AG10803 (cell line): ENCODE measurements around the gene RUVBL1.
A peak's percentile ranks its signal among the peaks of the same experiment; 100 is the strongest.

Source experiments
- DNase-seq: peaks from one replicate; pipeline ENCODE4 v3.0.0; 2010; ENCODE audit warnings: low read depth
- H3K4me3 ChIP-seq: 2 replicates; pipeline ENCODE4 v1.5.1; 2011; ENCODE audit warnings: mild to moderate bottlenecking, low read length, control low read depth
- CTCF ChIP-seq: conservative IDR thresholded peaks from 2 replicates; pipeline ENCODE4 v1.5.1; 2011; ENCODE audit warnings: mild to moderate bottlenecking, low read length, control low read depth, inconsistent platforms

The RUVBL1 gene

GRCh38 chr3:128051459-128051836 is 72.2 kb downstream of the RUVBL1 start:
- no peak for DNase-seq
- peak overlapping the region; percentile 91 for H3K4me3 ChIP-seq
- TF ChIP-seq CTCF, result no peak

DNA sequence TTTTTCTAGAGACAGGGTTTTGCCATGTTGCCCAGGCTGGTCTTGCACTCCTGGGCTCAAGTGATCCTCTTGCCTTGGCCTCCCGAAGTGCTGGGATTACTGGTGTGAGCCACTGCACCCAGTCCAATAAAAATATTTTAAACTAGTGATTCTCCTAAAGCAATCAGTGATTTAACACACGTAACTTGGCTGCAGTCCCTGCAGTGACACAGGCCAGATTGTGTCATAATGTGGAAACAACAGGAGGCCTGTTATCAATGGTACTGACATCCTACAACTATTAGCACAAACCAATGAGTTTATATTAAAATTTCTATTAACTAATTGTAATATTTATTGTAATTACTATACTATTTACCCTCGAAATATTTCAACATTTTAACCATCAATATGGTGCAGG is 73.0 kb downstream of the RUVBL1 start:
- H3K4me3 ChIP-seq, result no peak overlapping the region
- DNase-seq, result peak; percentile 30
- no peak for TF ChIP-seq CTCF

- no peak overlapping the region for H3K4me3 ChIP-seq
- DNase-seq, result no peak
- TF ChIP-seq CTCF, result no peak
Measured at GRCh38 chr3:128041344-128041743, 82.3 kb downstream of the RUVBL1 start.

GRCh38 chr3:128040660-128041059 is 83.0 kb downstream of the RUVBL1 start:
- DNase-seq, result no peak
- TF ChIP-seq CTCF, result no peak
- H3K4me3 ChIP-seq, result no peak overlapping the region

GRCh38 chr3:128040041-128040440 is 83.6 kb downstream of the RUVBL1 start:
- DNase-seq, result no peak
- H3K4me3 ChIP-seq, result no peak overlapping the region
- no peak for TF ChIP-seq CTCF

DNA sequence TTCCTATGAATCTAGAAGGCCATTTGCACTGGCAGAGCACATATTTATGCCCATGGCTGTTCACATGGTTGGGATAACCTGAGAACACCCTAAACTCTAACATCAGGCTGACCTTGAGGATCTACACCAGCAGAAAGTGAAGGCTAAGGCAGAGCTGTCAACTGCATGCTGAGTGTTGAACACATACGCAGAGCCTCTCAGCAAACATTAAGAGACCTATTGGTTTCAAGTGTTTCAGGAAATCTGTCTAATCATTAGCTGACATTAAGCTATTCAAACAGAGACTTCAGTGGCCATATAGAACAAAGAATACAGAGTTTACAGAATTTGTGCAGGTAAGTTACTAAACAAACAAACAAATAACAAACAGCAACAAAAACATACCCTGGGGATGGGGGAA is 87.5 kb downstream of the RUVBL1 start:
- no peak overlapping the region for H3K4me3 ChIP-seq
- no peak for DNase-seq
- no peak for TF ChIP-seq CTCF

DNA sequence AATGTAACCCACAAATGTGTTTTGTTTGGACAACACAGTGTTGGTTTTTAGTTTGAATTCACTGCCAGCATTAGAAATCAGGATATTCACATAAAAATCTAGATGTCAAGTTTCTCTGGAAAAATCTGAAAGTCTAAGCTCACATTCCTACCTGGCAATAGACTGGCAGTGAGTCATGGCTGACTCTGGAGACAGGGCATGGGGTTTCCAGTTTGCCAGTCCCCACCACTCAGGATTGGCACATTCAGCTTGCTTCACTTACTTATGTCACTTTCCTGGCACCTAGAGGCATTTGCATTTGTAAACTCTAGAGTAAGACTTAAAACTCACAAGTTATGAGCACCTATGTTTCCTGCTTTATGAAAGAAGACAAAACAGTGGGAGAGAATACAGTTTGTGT is 90.5 kb downstream of the RUVBL1 start:
- TF ChIP-seq CTCF, result no peak
- H3K4me3 ChIP-seq, result no peak overlapping the region
- DNase-seq, result peak; percentile 8
